ENCODE results near the gene HOXD13. TPM values are rescaled to one million over a fixed set of nuclear protein-coding genes. Genes with fewer than 3 reads are reported as not detected.

Gene HOXD13
- total RNA-seq, 2 donors from 2014 or later, result 0.14 to 0.15 TPM

GRCh38 chr2:176101216-176101830 lies 8.8 kb downstream of the HOXD13 start:
- no peak for DNase-seq
- ATAC-seq, result no peak
- intact Hi-C loops (cut with DNase I, micrococcal nuclease), result no loop called here

- no peak for ATAC-seq
- no peak for DNase-seq
- intact Hi-C loops (cut with DNase I, micrococcal nuclease), result no loop called here
These were observed 9.3 kb downstream of the HOXD13 start for GRCh38 chr2:176101842-176102241.

- ATAC-seq (no peak), DNase-seq (no peak)
- intact Hi-C loops (cut with DNase I, micrococcal nuclease), result no loop called here
These were observed 9.9 kb downstream of the HOXD13 start for GRCh38 chr2:176102309-176102866.

GRCh38 chr2:176103194-176103593 lies 10.7 kb downstream of the HOXD13 start:
- no peak for ATAC-seq
- DNase-seq, result no peak
- intact Hi-C loops (cut with DNase I, micrococcal nuclease), result no loop called here

- peak in 1 of 2 donors; percentile 6 for DNase-seq
- intact Hi-C loops (cut with DNase I, micrococcal nuclease), result no loop called here
- no peak for ATAC-seq
These were observed 11.3 kb downstream of the HOXD13 start for GRCh38 chr2:176103742-176104315.

GRCh38 chr2:176104316-176105077 lies 12.0 kb downstream of the HOXD13 start:
- peak; percentile 9 for ATAC-seq
- peak in 1 of 2 donors; percentile 27 for DNase-seq
- intact Hi-C loops (cut with DNase I, micrococcal nuclease), result no loop called here

- intact Hi-C loops (cut with DNase I, micrococcal nuclease), result no loop called here
- ATAC-seq, result no peak
- DNase-seq, result peak in 1 of 2 donors; percentile 11
These were observed 12.7 kb downstream of the HOXD13 start for GRCh38 chr2:176105078-176105729.

- intact Hi-C loops (cut with DNase I, micrococcal nuclease), result no loop called here
- no peak for ATAC-seq
- peak in 1 of 2 donors; percentile 6 for DNase-seq
These were observed 13.4 kb downstream of the HOXD13 start for GRCh38 chr2:176105730-176106580.

GRCh38 chr2:176106581-176107539 lies 14.3 kb downstream of the HOXD13 start, which contains the start of gene HOXD11:
Gene HOXD11 (plus strand): TSS chr2:176107280. CDS start chr2:176107356, 76 bp downstream.
- peak in 1 of 2 donors; percentile 71 for DNase-seq
- ATAC-seq, result peak; percentile 58
- intact Hi-C loops (cut with DNase I, micrococcal nuclease), result no loop called here

- intact Hi-C loops (cut with DNase I, micrococcal nuclease), result no loop called here
- DNase-seq (peak in 1 of 2 donors; percentile 28), ATAC-seq (no peak)
These were observed 15.2 kb downstream of the HOXD13 start for GRCh38 chr2:176107731-176108181.

GRCh38 chr2:176109192-176109901 lies 16.8 kb downstream of the HOXD13 start:
- DNase-seq (peak in 1 of 2 donors; percentile 4), ATAC-seq (no peak)
- intact Hi-C loops (cut with DNase I, micrococcal nuclease), result no loop called here

GRCh38 chr2:176109946-176110345 lies 17.4 kb downstream of the HOXD13 start:
- intact Hi-C loops (cut with DNase I, micrococcal nuclease), result no loop called here
- no peak for ATAC-seq

GRCh38 chr2:176110415-176111308 lies 18.1 kb downstream of the HOXD13 start:
- intact Hi-C loops (cut with DNase I, micrococcal nuclease), result no loop called here
- ATAC-seq (no peak), DNase-seq (no peak)

More at GRCh38 chr2:176109946-176110345, 17.4 kb downstream of the HOXD13 start:
- DNase-seq, result no peak

GRCh38 chr2:176111309-176111663 lies 18.8 kb downstream of the HOXD13 start:
- peak in 1 of 2 donors; percentile 81 for DNase-seq
- intact Hi-C loops (cut with DNase I, micrococcal nuclease), result no loop called here

GRCh38 chr2:176111846-176112374 lies 19.4 kb downstream of the HOXD13 start:
- intact Hi-C loops (cut with DNase I, micrococcal nuclease), result no loop called here
- no peak for DNase-seq
- no peak for ATAC-seq

More at GRCh38 chr2:176111309-176111663, 18.8 kb downstream of the HOXD13 start:
- peak; percentile 29 for ATAC-seq
